LNCAP (cell line): ENCODE measurements around the gene ENTPD2.

Experiments used
- TF ChIP-seq, protein P1 (sequence below): fragments of 450-650 bp; IDR thresholded peaks from 2 replicates; pipeline ENCODE4 v1.5.1; 2017; ENCODE audit warnings: mild to moderate bottlenecking

The ENTPD2 gene

DNA sequence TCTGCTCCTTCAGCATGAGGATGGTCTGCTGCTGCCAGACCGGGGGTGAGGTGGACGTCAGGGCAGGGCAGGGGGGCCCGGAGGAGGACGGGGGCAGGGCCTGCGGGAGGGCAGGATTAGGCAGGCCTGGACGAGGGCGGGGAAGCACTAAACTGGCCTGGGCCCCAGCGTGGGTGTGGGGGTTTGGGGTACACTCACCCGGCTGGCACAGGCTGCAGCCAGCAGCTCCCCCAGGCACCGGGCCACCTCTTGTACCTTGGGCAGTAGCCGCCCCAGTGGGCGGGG, 11.0 kb upstream of the ENTPD2 start:
- TF ChIP-seq, protein P1, sequence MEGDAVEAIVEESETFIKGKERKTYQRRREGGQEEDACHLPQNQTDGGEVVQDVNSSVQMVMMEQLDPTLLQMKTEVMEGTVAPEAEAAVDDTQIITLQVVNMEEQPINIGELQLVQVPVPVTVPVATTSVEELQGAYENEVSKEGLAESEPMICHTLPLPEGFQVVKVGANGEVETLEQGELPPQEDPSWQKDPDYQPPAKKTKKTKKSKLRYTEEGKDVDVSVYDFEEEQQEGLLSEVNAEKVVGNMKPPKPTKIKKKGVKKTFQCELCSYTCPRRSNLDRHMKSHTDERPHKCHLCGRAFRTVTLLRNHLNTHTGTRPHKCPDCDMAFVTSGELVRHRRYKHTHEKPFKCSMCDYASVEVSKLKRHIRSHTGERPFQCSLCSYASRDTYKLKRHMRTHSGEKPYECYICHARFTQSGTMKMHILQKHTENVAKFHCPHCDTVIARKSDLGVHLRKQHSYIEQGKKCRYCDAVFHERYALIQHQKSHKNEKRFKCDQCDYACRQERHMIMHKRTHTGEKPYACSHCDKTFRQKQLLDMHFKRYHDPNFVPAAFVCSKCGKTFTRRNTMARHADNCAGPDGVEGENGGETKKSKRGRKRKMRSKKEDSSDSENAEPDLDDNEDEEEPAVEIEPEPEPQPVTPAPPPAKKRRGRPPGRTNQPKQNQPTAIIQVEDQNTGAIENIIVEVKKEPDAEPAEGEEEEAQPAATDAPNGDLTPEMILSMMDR: no peak

GRCh38 chr9:137064027-137064879, 10.4 kb upstream of the ENTPD2 start:
- TF ChIP-seq, protein P1: peak; percentile 97

GRCh38 chr9:137063311-137064026, 9.6 kb upstream of the ENTPD2 start:
- TF ChIP-seq, protein P1: no peak

DNA sequence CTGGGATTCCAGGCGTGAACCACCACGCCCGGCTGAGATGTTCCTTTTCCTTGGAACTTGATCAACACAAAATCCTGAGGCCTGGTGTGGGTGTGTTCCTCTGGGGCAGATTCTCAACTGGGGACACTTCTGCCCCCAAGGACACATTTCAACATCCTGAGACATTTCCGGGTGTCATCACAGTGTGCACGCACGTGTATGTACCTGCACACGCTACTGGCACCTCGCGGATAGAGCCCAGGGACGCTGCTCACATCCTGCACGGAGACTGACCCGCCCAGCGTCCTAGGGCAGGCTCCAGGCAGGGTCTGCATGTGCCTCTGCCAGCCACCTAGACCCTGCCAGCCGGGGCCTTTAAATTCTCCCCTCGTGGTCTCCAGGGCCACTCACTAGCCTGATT, 8.5 kb upstream of the ENTPD2 start:
- TF ChIP-seq, protein P1: no peak

GRCh38 chr9:137058521-137059234, 4.8 kb upstream of the ENTPD2 start:
- TF ChIP-seq, protein P1: no peak

GRCh38 chr9:137057545-137057944, 3.7 kb upstream of the ENTPD2 start:
- TF ChIP-seq, protein P1: no peak

GRCh38 chr9:137056739-137057415, 3.0 kb upstream of the ENTPD2 start:
- TF ChIP-seq, protein P1: no peak
